Esophagus squamous epithelium (tissue), 5 donors: ENCODE data around the gene PPP1R3E. TPM values are rescaled to one million over a fixed set of nuclear protein-coding genes. Genes with fewer than 3 reads are reported as not detected.

Experiments used
- DNase-seq: peaks from one replicate; lab custom pipeline; 2025; lab: John Stamatoyannopoulos, UW
- H3K27ac ChIP-seq, 4 donors: fragments of 200-600 bp; sonication (generic); one replicate each; pipeline ENCODE4 v1.5.1; 2016 to 2019; ENCODE audit warnings: mild to moderate bottlenecking in 1 of 4
- H3K27me3 ChIP-seq, 4 donors: fragments of 200-600 bp; sonication (generic); 1 replicate in 3 of 4; 2 replicates in 1 of 4; pipeline versions ENCODE4 v1.5.1 to v1.6.0; 2017 to 2021; ENCODE audit warnings: antibody characterized with exemption in 1 of 4
- H3K36me3 ChIP-seq, 3 donors: fragments of 200-600 bp; sonication (generic); one replicate each; pipeline ENCODE4 v1.5.1; 2016 to 2019
- H3K4me1 ChIP-seq, 3 donors: fragments of 200-600 bp; sonication (generic); one replicate each; pipeline ENCODE4 v1.5.1; 2017 to 2019
- H3K4me3 ChIP-seq, 4 donors: fragments of 200-600 bp; sonication (generic); 1 replicate in 3 of 4; 2 replicates in 1 of 4; pipeline ENCODE4 v1.5.1; 2016 to 2019; ENCODE audit warnings: mild to moderate bottlenecking in 2 of 4, moderate library complexity in 1 of 4
- H3K9me3 ChIP-seq, 3 donors: fragments of 200-600 bp; sonication (generic); one replicate each; pipeline ENCODE4 v1.5.1; 2016 to 2019
- CTCF ChIP-seq, 6 experiments: fragments of 450-650 bp in 4 of 6; fragments of 200-600 bp in 2 of 6; sonication (generic) in 2 of 6; IDR thresholded peaks; one replicate each; pipeline ENCODE4 v1.5.1; 2016 to 2019; ENCODE audit warnings: antibody characterized with exemption in 6 of 6, mild to moderate bottlenecking in 4 of 6, moderate library complexity in 4 of 6
- POLR2A ChIP-seq, 4 donors: fragments of 450-650 bp; IDR thresholded peaks; one replicate each; pipeline ENCODE4 v1.6.1; 2017; ENCODE audit warnings: antibody characterized with exemption in 4 of 4, mild to moderate bottlenecking in 4 of 4, moderate library complexity in 3 of 4
- WGBS, 2 donors: methylation state at CpG; one replicate each; pipeline ENCODE4 v1.1.5; 2018; 5-methylcytosine and 5-hydroxymethylcytosine counted together
- intact Hi-C: fragments of 100-400 bp; cut with DNase I; formaldehyde crosslinking; loops from one replicate; pipeline ENCODE4 v1.15.0; 2022
- total RNA-seq, 4 donors: library from RNA; depleted of rRNA; stranded (reverse); fragments of >200 nt; gene quantifications; one replicate each; pipeline ENCODE4 v1.1.0, GENCODE V29; 2016
- donor health status: DM: yes; HTN: yes; CAD: no.

The PPP1R3E gene
- total RNA-seq, 4 donors from 2014 or later: 1.7 to 7.1 (median 3.4) TPM

DNA sequence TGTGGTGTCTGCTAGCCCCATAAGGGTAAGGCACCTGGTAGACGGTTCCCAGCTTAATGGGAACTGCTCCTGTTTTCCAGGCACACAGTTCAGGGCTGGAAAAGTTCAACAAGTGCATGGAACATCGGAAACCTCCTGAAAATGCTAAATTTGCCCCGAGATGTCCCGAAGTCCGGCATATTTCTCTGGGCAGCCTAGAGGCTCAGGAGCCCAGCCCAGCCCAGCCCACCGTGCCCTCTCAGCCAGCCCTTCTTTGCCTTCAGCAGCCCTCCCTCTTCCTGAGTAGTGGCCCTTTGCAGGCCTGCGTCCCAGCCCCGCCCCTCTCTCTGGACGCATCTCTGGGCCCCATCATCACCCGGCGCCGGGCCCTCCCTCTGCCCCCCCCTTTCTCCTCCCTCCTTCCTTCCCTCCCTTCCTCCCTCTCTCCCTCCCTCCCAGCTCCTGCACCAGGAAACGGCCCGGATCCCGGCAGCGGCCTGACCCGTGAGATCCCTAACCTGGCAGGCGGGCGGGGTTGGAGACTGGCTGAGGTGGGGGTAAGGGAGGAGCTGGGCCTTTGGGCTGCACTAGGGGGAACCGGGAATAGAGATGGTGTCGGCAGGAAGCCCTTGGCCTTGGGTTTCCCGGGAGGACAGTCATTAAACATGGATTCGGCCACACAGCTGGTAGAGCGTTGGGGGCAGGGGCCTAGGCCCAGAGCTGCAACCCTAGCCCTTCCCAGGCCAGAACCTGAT, 3.9 kb upstream of the PPP1R3E start, which contains the start of gene BCL2L2:
Gene BCL2L2 (plus strand): TSS at position 422 of the 734 bp plus-strand sequence. CDS start 935 bp downstream, outside the sequence.
- Histone ChIP-seq H3K4me3 (peak within 1 kb of the TSS; percentile 67 to 81 (median 72)), H3K27ac (peak within 1 kb of the TSS; percentile 91 to 98 (median 94)), H3K4me1 (peaks cover 20 to 69% (median 36%) of the 10 kb centered on the region in 3 donors), H3K27me3 (no peaks in the 10 kb centered on the region), H3K9me3 (no peaks in the 10 kb centered on the region), H3K36me3 (peaks cover 4 to 39% (median 6%) of the 10 kb centered on the region in 3 donors)
- 1 to 4% methylated on average over 12 to 15 of the region's 24 CpGs for WGBS, 2 donors
- intact Hi-C loops: no loop called here
- TF ChIP-seq POLR2A (IDR thresholded peaks at IDR 0.05) (peak in 3 of 4 donors; percentile 43 to 76 (median 47)), CTCF (IDR thresholded peaks at IDR 0.05) (peak in 1 of 6 experiments; percentile 13)
- DNase-seq: no peak

GRCh38 chr14:23301969-23302289, 730 bp downstream of the PPP1R3E start:
- Histone ChIP-seq H3K9me3 (no peaks in the 10 kb centered on the region), H3K36me3 (peaks cover 0 to 6% (median 0%) of the 10 kb centered on the region in 3 donors), H3K27me3 (no peaks in the 10 kb centered on the region), H3K27ac (peak overlapping the region; percentile 95 to 99 (median 98)), H3K4me1 (peaks cover 16 to 66% (median 35%) of the 10 kb centered on the region in 3 donors), H3K4me3 (peak overlapping the region; percentile 61 to 85 (median 73))
- peak in 2 of 4 donors; percentile 30 to 84 for TF ChIP-seq POLR2A (IDR thresholded peaks at IDR 0.05)
- no peak for TF ChIP-seq CTCF (IDR thresholded peaks at IDR 0.05)
- intact Hi-C loops: no loop called here
- 0% methylated on average over 3 of the region's 25 CpGs; no CpG with 5 or more reads in 1 of the 2 donors for WGBS, 2 donors
- DNase-seq: no peak

DNA sequence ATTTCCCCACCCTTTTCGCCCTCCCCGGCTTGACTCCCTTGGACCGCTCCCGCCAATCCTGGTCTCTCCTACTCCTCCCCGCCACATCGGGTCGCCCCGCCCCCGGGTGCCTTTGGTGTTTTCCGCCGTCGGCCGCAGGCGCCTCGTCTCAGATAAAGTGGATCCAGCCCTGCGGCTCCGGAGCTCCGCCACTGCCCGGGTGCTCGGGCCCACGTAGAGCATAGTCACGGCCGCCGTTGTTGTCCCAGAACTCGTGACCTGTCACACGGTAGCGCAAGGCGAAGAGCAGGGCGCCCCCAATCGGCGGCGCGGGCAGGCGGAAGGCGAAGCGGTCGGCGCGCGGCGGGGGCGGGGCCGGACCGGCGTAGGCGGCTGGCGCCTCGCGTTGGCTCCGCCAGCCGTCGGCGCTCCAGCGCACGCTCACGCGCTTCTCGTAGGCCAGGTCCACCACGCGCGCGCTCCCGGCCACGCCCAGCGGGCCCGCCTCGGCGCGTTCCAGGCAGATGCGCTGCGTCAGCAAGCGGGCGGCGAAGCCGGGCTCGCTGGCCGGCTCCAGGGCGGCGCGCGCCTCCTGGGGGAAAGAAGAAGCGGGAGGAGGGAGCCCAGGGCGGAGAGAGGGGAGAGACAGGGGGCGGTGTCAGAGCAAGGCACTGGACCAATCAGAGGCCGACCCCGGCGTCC, 1.2 kb downstream of the PPP1R3E start:
- peak in 2 of 4 donors; percentile 45 to 60 for TF ChIP-seq POLR2A (IDR thresholded peaks at IDR 0.05)
- peak; percentile 37 to 92 (median 84) for TF ChIP-seq CTCF (IDR thresholded peaks at IDR 0.05)
- Histone ChIP-seq H3K27ac (peak overlapping the region; percentile 95 to 99 (median 98)), H3K4me1 (peaks cover 16 to 64% (median 35%) of the 10 kb centered on the region in 3 donors), H3K4me3 (peak overlapping the region; percentile 61 to 85 (median 73)), H3K9me3 (no peaks in the 10 kb centered on the region), H3K36me3 (peaks cover 0 to 11% (median 0%) of the 10 kb centered on the region in 3 donors), H3K27me3 (no peaks in the 10 kb centered on the region)
- DNase-seq: peak; percentile 93
- 0% methylated on average over 2 to 15 of the region's 87 CpGs for WGBS, 2 donors
- intact Hi-C loops: no loop called here

DNA sequence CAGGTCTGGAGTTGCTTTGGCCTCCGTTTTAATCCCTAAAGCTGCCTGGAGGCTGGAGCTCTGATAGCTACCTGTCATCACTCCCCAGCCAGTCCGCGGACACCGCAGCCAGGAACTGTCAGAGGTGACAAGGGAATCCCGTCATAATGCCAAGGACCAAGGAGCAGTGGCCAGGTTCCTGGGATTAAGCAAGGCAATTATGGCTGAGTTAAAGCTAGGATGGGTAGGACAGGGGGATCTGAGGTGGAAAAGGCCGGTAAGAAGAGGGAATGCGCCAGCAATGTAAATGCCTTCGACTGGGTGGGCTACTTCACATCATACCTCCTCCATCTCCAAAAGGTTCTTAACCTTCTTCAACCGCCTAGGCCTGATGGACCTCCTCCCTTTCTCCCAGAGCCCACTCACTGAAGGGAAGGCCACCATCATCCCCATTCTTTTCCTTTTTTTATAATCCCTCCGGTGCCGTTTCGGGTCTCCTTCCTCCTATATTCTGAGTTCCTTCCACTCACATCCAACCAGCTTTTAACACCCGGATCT, 1.9 kb downstream of the PPP1R3E start:
- DNase-seq: no peak
- no peaks in the 10 kb centered on the region for H3K27me3 ChIP-seq
- H3K27ac ChIP-seq: peak overlapping the region; percentile 94 to 99 (median 96)
- peaks cover 0 to 14% (median 0%) of the 10 kb centered on the region in 3 donors for H3K36me3 ChIP-seq
- H3K9me3 ChIP-seq: no peaks in the 10 kb centered on the region
- TF ChIP-seq POLR2A (IDR thresholded peaks at IDR 0.05) (no peak), CTCF (IDR thresholded peaks at IDR 0.05) (no peak)
- H3K4me1 ChIP-seq: peaks cover 16 to 60% (median 30%) of the 10 kb centered on the region in 3 donors
- 0% methylated on average over 10 of the region's 13 CpGs for WGBS, 2 donors
- H3K4me3 ChIP-seq: peak overlapping the region; percentile 59 to 85 (median 64)
- intact Hi-C loops: no loop called here
